PC-3 (cell line): Measurements from ENCODE around the gene SH3PXD2B. TPM values are rescaled to one million over a fixed set of nuclear protein-coding genes. Genes with fewer than 3 reads are reported as not detected.

Experiments used
- ATAC-seq: fragments of 200-7000 bp; cut with Tn5 transposase; 2 replicates; pipeline ENCODE4 v1.9.1; 2020; ENCODE audit warnings: mild to moderate bottlenecking, moderate library complexity
- BruUV-seq: library from RNA; stranded (reverse); fragments of 400-500 nt; replicated peaks from 2 replicates; lab custom pipeline; 2021; lab: Mats Ljungman, UMichigan
- CTCF ChIA-PET: fragments of 300-600 bp; sonication (Branson Sonifier 250); formaldehyde crosslinking; loops from one replicate; lab custom pipeline; 2022; ENCODE audit warnings: antibody characterized with exemption; lab: Charles Lee
- POLR2A ChIA-PET: fragments of 300-600 bp; sonication (Branson Sonifier 250); formaldehyde crosslinking; loops from one replicate; lab custom pipeline; 2022; ENCODE audit warnings: antibody characterized with exemption; ENCODE audit not compliant: unreplicated experiment; lab: Charles Lee
- DNase-seq: peaks from one replicate; pipeline ENCODE4 v3.0.0-alpha.2; 2015
- H2AFZ ChIP-seq: fragments of 300-600 bp; sonication (generic); 2 replicates; pipeline ENCODE4 v1.6.0; 2016; ENCODE audit warnings: antibody characterized with exemption, low read length
- H3F3A ChIP-seq: fragments of 300-600 bp; sonication (generic); one replicate; pipeline ENCODE4 v1.6.0; 2017; ENCODE audit warnings: antibody characterized with exemption, low read length, control low read depth, mild to moderate bottlenecking; ENCODE audit not compliant: unreplicated experiment
- H3K27ac ChIP-seq: fragments of 300-600 bp; sonication (generic); 2 replicates; pipeline ENCODE4 v1.5.1; 2016; ENCODE audit warnings: mild to moderate bottlenecking, low read length
- H3K27me3 ChIP-seq: fragments of 300-600 bp; sonication (generic); 2 replicates; pipeline ENCODE4 v1.6.1; 2016; ENCODE audit warnings: low read length, mixed read lengths
- H3K36me3 ChIP-seq: fragments of 300-600 bp; sonication (generic); 2 replicates; pipeline ENCODE4 v1.6.1; 2016; ENCODE audit warnings: low read depth, mixed run types, low read length, mixed read lengths
- H3K4me1 ChIP-seq: fragments of 300-600 bp; sonication (generic); 2 replicates; pipeline ENCODE4 v1.5.1; 2016; ENCODE audit warnings: low read length; ENCODE audit not compliant: insufficient read depth
- H3K4me2 ChIP-seq: fragments of 300-600 bp; sonication (generic); 2 replicates; pipeline ENCODE4 v1.6.0; 2016; ENCODE audit warnings: low read length
- H3K4me3 ChIP-seq: fragments of 300-600 bp; sonication (generic); 2 replicates; pipeline ENCODE4 v1.5.1; 2016; ENCODE audit warnings: mild to moderate bottlenecking, low read length, mixed read lengths
- H3K79me2 ChIP-seq: fragments of 300-600 bp; sonication (generic); 2 replicates; pipeline ENCODE4 v1.6.1; 2017; ENCODE audit warnings: low read length, mixed read lengths
- H3K9ac ChIP-seq: fragments of 300-600 bp; sonication (generic); 2 replicates; pipeline ENCODE4 v1.6.0; 2016; ENCODE audit warnings: mild to moderate bottlenecking, low read length
- H3K9me2 ChIP-seq: fragments of 300-600 bp; sonication (generic); replicated peaks from 2 replicates; pipeline ENCODE4 v1.6.1; 2016; ENCODE audit warnings: mixed run types, low read length, mixed read lengths
- H3K9me3 ChIP-seq: fragments of 300-600 bp; sonication (generic); 2 replicates; pipeline ENCODE4 v1.6.1; 2016; ENCODE audit warnings: low read length, mixed read lengths
- H4K20me1 ChIP-seq: fragments of 300-600 bp; sonication (generic); 2 replicates; pipeline ENCODE4 v1.6.1; 2016; ENCODE audit warnings: low read length, mixed read lengths
- CTCF ChIP-seq: fragments of 300-600 bp; sonication (generic); conservative IDR thresholded peaks from 2 replicates; pipeline ENCODE4 v1.5.1; 2017; ENCODE audit warnings: antibody characterized with exemption, low read depth, mild to moderate bottlenecking, low read length
- EZH2 ChIP-seq: fragments of 300-600 bp; sonication (generic); IDR thresholded peaks from one replicate; pipeline ENCODE4 v1.6.1; 2017; ENCODE audit warnings: antibody characterized with exemption, mild to moderate bottlenecking, low read length; ENCODE audit not compliant: unreplicated experiment
- EZH2phosphoT487 ChIP-seq: fragments of 300-600 bp; sonication (generic); IDR thresholded peaks from 2 replicates; pipeline ENCODE4 v1.6.1; 2018; ENCODE audit warnings: mild to moderate bottlenecking, antibody characterized with exemption, low read length, borderline replicate concordance
- intact Hi-C: fragments of 100-400 bp; cut with micrococcal nuclease; formaldehyde crosslinking; loops from 2 replicates; pipeline ENCODE4 v1.9.0; 2023
- total RNA-seq: library from RNA; depleted of rRNA; stranded (reverse); fragments of >200 nt; gene quantifications from 2 replicates; pipeline ENCODE4 v1.2.3, GENCODE V29; 2014

The SH3PXD2B gene
- total RNA-seq, 1 experiment from 2014 or later = 9.8 TPM

- H3K27me3 ChIP-seq = peaks cover 49% of the 10 kb centered on the region
- ChIA-PET CTCF (interaction anchor here (0.6 kb wide), 1 partner anchor 32 kb away, joined by 3 read pairs; no protein-coding TSS in a partner anchor), POLR2A (no interaction called here)
- no peak overlapping the region for H3K9ac ChIP-seq
- H3K4me3 ChIP-seq = no peak overlapping the region
- intact Hi-C loops = no loop called here
- no peaks in the 10 kb centered on the region for H3K9me2 ChIP-seq
- H3K9me3 ChIP-seq = no peaks in the 10 kb centered on the region
- no peak for DNase-seq
- no peak overlapping the region for H3K27ac ChIP-seq
- ATAC-seq = no peak
- no TSS peak for BruUV-seq
- no peaks in the 10 kb centered on the region for H3K36me3 ChIP-seq
- no peaks in the 10 kb centered on the region for H4K20me1 ChIP-seq
- H3K4me2 ChIP-seq = no peak overlapping the region
- TF ChIP-seq CTCF = no peak
- TF ChIP-seq EZH2 = no peak
- TF ChIP-seq EZH2phosphoT487 = no peak
- H2AFZ ChIP-seq = no peak overlapping the region
- H3F3A ChIP-seq = no peaks in the 10 kb centered on the region
- H3K4me1 ChIP-seq = no peaks in the 10 kb centered on the region
- H3K79me2 ChIP-seq = no peaks in the 10 kb centered on the region
Measured at GRCh38 chr5:172493461-172493860, 39.1 kb upstream of the SH3PXD2B start.

GRCh38 chr5:172493002-172493401 lies 38.7 kb upstream of the SH3PXD2B start:
- Histone ChIP-seq H3K27ac (no peak overlapping the region), H3K79me2 (no peaks in the 10 kb centered on the region), H3K4me1 (no peaks in the 10 kb centered on the region), H3K9me2 (no peaks in the 10 kb centered on the region), H3K4me3 (no peak overlapping the region), H3K9me3 (no peaks in the 10 kb centered on the region), H3K36me3 (no peaks in the 10 kb centered on the region), H3K4me2 (no peak overlapping the region), H4K20me1 (no peaks in the 10 kb centered on the region), H2AFZ (no peak overlapping the region), H3K9ac (no peak overlapping the region), H3F3A (no peaks in the 10 kb centered on the region), H3K27me3 (peaks cover 49% of the 10 kb centered on the region)
- CTCF ChIA-PET = no interaction called here
- ATAC-seq (no peak), DNase-seq (no peak)
- POLR2A ChIA-PET = no interaction called here
- intact Hi-C loops = no loop called here
- BruUV-seq = no TSS peak
- no peak for TF ChIP-seq CTCF
- no peak for TF ChIP-seq EZH2
- no peak for TF ChIP-seq EZH2phosphoT487

- DNase-seq = no peak
- Histone ChIP-seq H3K9me3 (no peaks in the 10 kb centered on the region), H4K20me1 (no peaks in the 10 kb centered on the region), H3K9ac (no peak overlapping the region), H3K4me1 (no peaks in the 10 kb centered on the region), H3K4me3 (no peak overlapping the region), H3K4me2 (no peak overlapping the region), H3F3A (no peaks in the 10 kb centered on the region), H2AFZ (no peak overlapping the region), H3K36me3 (no peaks in the 10 kb centered on the region), H3K79me2 (no peaks in the 10 kb centered on the region), H3K9me2 (no peaks in the 10 kb centered on the region), H3K27ac (no peak overlapping the region), H3K27me3 (peaks cover 43% of the 10 kb centered on the region)
- no TSS peak for BruUV-seq
- ATAC-seq = no peak
- intact Hi-C loops = no loop called here
- ChIA-PET POLR2A (no interaction called here), CTCF (no interaction called here)
- TF ChIP-seq EZH2phosphoT487 (no peak), CTCF (no peak), EZH2 (no peak)
Measured at GRCh38 chr5:172492097-172492840, 37.9 kb upstream of the SH3PXD2B start.
